GM15510 (cell line): ENCODE results near the gene PLCB4.

Experiments used
- POLR2A ChIP-seq: IDR thresholded peaks from 3 replicates; pipeline ENCODE4 v1.6.1; 2011; ENCODE audit warnings: borderline replicate concordance; ENCODE audit not compliant: insufficient read length; ENCODE audit errors: extremely low read depth

The PLCB4 gene

GRCh38 chr20:9233804-9234203, 164.9 kb downstream of the PLCB4 start:
- TF ChIP-seq POLR2A: no peak

- no peak for TF ChIP-seq POLR2A
These were observed 166.6 kb downstream of the PLCB4 start for GRCh38 chr20:9235518-9235917.

GRCh38 chr20:9236458-9236857, 167.6 kb downstream of the PLCB4 start:
- no peak for TF ChIP-seq POLR2A

- no peak for TF ChIP-seq POLR2A
These were observed 172.4 kb downstream of the PLCB4 start for GRCh38 chr20:9241232-9241692.

- no peak for TF ChIP-seq POLR2A
These were observed 173.0 kb downstream of the PLCB4 start for GRCh38 chr20:9241721-9242427.

GRCh38 chr20:9243986-9244385, 175.1 kb downstream of the PLCB4 start:
- TF ChIP-seq POLR2A: no peak

GRCh38 chr20:9244811-9245210, 175.9 kb downstream of the PLCB4 start:
- TF ChIP-seq POLR2A: no peak

- TF ChIP-seq POLR2A: no peak
These were observed 177.8 kb downstream of the PLCB4 start for GRCh38 chr20:9246731-9247130.

GRCh38 chr20:9250511-9250910, 181.6 kb downstream of the PLCB4 start:
- TF ChIP-seq POLR2A: no peak

- TF ChIP-seq POLR2A: no peak
These were observed 184.2 kb downstream of the PLCB4 start for GRCh38 chr20:9253006-9253539.

- TF ChIP-seq POLR2A: no peak
These were observed 186.3 kb downstream of the PLCB4 start for GRCh38 chr20:9255171-9255570.

- no peak for TF ChIP-seq POLR2A
These were observed 187.5 kb downstream of the PLCB4 start for GRCh38 chr20:9256393-9256792.

- no peak for TF ChIP-seq POLR2A
These were observed 190.0 kb downstream of the PLCB4 start for GRCh38 chr20:9258901-9259300.

- no peak for TF ChIP-seq POLR2A
These were observed 191.1 kb downstream of the PLCB4 start for GRCh38 chr20:9260027-9260426.

- no peak for TF ChIP-seq POLR2A
These were observed 192.9 kb downstream of the PLCB4 start for GRCh38 chr20:9261781-9262180.

GRCh38 chr20:9262653-9263194, 193.8 kb downstream of the PLCB4 start:
- no peak for TF ChIP-seq POLR2A
